CD4-positive, alpha-beta T cell treated with Interleukin-21 for 1 hour (primary cell): Measurements from ENCODE around the gene ST3GAL3.

Source experiments
- DNase-seq: peaks from one replicate; pipeline ENCODE4 v3.0.0-alpha.2; 2020

The ST3GAL3 gene

DNA sequence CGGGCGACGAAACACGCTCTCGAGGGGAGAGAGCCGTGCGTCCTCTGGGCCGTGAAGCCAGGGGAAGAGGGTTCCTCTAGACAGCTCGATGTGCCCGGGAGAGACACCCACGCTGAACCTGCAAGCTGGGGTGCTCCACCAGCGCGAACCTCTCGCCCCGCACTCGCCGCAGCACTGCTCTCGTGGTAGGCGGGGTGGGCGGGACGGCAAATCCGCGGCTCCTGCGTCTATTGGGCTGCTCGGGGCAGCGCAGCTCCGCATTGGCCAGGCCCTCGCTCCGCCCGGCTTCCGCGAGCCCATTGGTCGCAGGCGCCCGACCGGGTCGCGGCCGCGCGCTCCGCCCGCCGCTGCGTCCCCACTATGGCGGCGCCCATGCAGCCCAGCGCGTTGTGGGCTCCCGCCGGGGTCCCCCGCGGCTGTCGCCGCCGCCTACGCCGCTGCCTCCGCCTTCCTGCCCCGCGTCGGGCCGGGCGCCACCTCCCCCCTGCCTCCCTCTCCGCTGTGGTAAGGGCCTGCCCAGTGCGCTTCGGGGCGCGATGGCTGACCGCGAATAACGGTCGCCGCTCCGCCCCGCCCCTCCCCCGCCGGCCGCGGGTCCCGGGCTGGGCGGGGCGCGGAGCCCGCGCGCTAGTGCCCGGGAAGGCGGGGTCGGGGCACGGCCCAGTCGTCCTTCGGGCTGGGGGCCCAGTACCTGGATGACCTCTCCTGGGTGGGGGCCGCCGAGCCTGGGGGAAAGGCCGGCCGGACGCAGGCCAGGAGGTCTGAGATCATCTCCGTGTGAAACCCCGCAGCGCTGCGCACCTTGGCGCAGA lies at the start of gene ST3GAL3:
ST3GAL3 (plus strand) TSS at position 347 of the 812 bp plus-strand sequence. CDS start 28,727 bp downstream, outside the sequence.
- peak; percentile 90 for DNase-seq

GRCh38 chr1:43659212-43660166 lies 47.8 kb upstream of the ST3GAL3 start:
- no peak for DNase-seq

- DNase-seq = no peak
Measured at GRCh38 chr1:43660355-43660754, 47.0 kb upstream of the ST3GAL3 start.

- no peak for DNase-seq
Measured at GRCh38 chr1:43664369-43664768, 43.0 kb upstream of the ST3GAL3 start.

DNA sequence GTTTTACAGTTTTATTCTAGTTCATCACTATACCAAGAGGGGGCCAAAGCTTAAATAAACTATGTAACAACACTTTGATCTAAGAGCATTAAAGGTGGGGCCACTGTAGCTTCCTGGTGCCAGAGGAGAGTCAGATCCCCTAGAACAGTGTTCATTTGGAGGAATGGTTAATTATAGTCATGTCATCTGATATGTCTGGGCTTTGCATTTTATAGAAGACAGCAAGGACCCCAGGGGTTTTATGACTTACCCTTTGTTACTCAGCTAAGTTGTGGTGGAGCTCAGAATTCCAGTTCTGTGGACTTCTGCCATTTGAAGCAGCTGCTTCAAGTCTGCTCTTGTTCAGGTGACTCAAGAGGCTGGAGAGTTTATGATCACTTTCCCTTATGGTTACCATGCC lies 40.7 kb upstream of the ST3GAL3 start:
- DNase-seq = no peak

GRCh38 chr1:43668956-43669355 lies 38.4 kb upstream of the ST3GAL3 start:
- DNase-seq = no peak

DNA sequence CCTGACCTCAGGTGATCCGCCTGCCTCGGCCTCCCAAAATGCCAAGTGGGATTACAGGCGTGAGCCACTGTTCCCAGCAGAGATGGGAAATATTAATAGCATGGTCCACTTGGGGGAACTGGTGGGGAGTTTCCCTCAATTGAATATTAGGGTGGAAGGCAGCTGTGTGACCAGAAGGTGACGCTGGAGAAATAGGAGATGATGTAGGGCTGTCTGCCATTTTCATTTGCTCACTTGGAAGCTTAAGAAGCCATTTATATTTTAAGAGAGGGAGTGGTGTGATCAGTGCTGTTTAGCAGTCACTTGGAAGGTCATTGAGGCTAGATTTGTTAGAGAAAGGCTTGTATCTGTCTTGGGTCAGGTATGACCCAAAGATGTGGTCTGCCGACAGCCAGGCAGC lies 37.5 kb upstream of the ST3GAL3 start:
- DNase-seq = no peak

GRCh38 chr1:43671193-43671592 lies 36.1 kb upstream of the ST3GAL3 start:
- DNase-seq = no peak

- no peak for DNase-seq
Measured at GRCh38 chr1:43671626-43672330, 35.6 kb upstream of the ST3GAL3 start.

DNA sequence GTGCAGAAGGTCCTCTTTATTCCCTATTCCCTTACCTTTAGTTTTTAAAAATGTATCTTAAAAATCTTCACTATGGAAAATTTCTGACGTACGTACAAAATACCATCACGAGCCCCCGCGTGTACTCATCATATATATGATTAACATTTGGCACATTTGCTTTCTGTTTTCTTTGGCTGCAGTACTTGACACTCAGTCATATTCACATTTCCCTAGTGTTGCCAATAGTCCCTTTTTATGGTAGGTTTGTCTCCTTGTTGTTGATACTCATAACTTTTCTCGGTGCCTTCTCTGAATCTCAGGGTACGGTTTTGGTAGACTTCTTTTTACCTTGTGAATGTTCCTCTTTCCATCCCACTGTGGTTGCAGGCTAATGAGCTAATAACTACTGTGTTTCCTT lies 34.1 kb upstream of the ST3GAL3 start:
- no peak for DNase-seq

- no peak for DNase-seq
Measured at GRCh38 chr1:43678940-43679339, 28.4 kb upstream of the ST3GAL3 start.

GRCh38 chr1:43683560-43683959 lies 23.8 kb upstream of the ST3GAL3 start:
- DNase-seq = no peak

DNA sequence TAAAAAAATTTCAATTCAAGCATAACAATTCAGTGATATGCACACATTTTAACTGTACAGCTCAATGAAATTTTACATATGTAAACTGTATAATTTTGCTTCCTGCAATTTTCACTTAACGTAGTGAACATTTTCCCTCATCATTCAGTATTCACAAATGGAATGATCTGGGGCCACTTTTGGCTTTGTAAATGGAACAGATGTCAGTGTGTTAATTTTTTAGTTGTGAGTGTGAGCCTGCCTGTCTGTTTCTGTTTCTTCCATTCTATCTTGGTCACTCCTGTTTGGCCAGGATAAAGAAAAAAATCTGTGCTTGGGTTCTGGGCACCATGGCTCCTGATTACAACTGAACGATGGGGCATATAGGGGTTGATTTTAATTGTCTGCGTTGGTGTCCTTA lies 20.5 kb upstream of the ST3GAL3 start:
- no peak for DNase-seq

GRCh38 chr1:43687301-43688108 lies 19.8 kb upstream of the ST3GAL3 start:
- no peak for DNase-seq

DNA sequence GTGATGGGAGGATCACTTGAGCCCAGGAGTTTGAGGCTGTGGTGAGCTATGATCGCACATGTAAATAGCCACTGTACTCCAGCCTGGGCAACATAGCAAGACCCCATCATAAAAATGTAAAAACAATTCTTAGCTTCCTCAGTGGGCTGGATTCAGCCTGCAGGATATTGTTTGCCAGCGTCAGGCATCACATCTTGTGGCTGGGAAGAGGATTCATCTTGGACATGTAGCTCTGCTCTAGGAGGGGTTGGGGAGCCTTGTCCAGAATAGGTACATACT lies 19.3 kb upstream of the ST3GAL3 start:
- no peak for DNase-seq

DNA sequence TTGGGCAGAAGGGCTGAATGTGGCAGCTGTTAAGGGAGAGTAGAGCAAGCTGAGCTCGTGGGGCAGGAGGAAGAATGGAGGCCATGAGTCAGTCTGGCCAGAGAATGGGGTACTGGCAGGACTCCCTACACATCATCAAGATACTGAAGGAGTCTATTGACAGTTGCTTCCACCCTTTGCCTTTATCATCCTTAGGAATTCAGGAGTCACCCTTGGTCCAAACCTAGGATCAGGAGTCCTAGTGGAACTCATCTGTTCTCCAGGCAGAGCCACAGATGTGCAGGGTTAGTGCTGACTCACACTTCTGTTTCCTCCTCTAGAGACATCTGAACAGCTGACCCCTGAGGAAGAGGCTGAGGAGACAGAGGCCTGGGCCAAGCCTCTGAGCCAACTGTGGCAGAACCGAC lies 18.7 kb upstream of the ST3GAL3 start:
- DNase-seq = no peak

GRCh38 chr1:43689289-43689688 lies 18.0 kb upstream of the ST3GAL3 start:
- no peak for DNase-seq

DNA sequence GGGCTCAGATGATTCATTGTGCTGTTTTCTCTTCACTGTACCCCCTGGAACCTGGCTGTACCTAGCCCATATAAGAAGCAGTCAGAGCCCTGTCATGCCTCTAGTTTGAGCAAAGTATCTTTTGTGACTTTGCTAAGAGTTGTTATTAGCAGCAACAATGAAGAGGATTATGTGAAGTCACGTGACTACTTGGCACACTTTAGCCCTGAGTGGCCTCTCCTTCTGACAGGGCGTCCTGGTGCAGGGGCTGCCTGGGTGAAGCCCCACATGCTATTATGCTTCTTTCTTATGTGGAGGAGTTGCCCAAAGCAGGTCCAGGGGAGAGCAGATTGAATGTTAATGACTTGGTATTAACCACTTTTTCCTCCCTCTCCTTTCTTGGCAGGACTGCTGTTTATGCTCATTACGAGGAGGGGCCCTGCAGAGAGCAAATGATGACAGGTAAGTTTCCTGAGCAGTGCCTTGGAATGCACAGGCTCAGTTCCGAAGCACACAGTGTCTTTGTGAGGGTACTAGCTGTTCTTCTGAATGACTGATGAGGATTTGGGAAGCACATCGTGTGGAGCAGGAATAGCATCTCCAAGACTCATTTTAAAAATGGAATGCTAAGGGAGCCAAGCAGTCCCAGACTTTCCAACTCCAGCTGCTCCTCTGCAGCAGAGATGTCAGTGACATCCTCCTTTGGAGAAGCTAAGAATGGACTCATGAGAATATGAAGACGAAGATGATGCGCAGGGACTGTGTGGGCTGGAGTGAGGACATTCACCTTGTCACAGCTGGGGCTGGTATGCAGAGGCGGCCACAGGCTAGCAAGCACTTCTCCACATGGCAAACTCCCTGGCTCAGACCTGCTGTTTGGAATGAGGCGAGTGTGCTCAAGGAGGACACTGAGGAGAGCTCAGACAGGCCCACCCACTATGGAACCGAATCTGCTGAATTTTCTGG lies 15.2 kb upstream of the ST3GAL3 start:
- no peak for DNase-seq

DNA sequence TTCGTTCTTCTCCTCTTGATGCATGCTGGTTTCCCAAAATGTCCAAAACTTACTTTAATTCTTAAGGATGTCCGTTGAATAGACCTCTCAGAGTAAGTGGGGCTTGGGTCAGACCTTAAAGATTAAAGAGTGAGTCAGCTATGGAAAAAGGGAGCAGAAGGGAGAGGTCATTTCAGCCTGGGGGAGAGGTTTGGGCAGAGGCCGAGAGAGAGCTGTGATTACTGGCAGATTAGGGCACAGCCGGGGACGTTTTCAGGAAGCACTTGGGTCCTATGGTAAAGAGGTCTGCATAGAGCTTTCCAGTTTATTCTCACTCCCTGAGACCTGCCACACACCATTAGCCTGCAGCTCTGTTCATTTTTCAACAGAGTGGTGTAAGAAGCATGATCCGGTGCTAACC lies 14.0 kb upstream of the ST3GAL3 start:
- DNase-seq = no peak

DNA sequence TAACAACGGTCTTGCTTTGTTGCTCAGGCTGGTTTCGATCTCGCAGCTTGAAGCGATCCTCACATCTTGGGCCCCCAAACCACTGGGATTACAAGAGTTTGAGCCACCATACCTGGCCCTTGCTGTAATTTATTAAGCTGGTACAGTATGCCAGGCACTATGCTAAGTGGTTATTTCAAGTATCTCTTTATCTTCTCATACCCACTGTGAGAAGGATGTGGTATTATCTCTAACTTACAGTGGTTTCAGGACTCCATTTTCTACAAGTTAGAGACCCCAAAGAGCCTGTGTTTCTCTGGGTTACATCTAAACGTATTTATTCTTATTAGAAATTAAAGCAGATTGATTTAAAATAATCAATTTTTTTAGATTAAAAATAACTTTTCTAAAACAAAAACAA lies 8.1 kb upstream of the ST3GAL3 start:
- no peak for DNase-seq

DNA sequence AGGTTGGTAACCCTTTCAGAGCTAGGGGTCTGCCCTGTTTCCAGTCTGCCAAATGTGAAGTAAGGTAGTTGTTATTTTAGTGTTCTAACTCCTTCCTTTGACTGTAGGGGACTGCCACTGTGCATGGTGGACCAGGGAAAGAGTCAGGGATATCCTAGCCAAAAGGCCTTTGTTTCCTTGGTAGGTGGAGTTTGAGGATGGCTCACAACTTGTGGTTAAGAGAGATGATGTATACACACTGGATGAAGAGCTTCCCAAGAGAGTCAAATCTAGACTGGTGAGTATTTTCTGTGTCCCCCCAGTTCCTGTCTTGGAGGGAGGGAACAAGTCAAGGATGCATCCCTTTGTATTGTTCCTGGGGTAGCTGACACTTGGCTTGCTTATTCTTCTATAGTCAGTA lies 3.5 kb upstream of the ST3GAL3 start:
- DNase-seq = no peak
